ENCODE data around the gene CACNA1C.

GRCh38 chr12:2374092-2374906 lies 321.5 kb downstream of the CACNA1C start:
- TF ChIP-seq CTCF (conservative IDR thresholded peaks at IDR 0.05) (no peak), EZH2 (IDR thresholded peaks at IDR 0.05; ENCODE audit: low read depth) (no peak)

All from PC-9 (cell line).